GM12873 (cell line): ENCODE results near the gene TREML1.

ENCODE experiments used
- CTCF ChIP-seq: IDR thresholded peaks from 2 replicates; pipeline ENCODE4 v1.5.1; 2012; ENCODE audit warnings: low read depth, mild to moderate bottlenecking, moderate library complexity, low read length, control low read depth; ENCODE audit not compliant: insufficient read depth; ENCODE audit errors: missing control alignments

Gene TREML1

GRCh38 chr6:41156771-41157170 lies 2.6 kb upstream of the TREML1 start:
- no peak for TF ChIP-seq CTCF

- TF ChIP-seq CTCF: no peak
Observed at GRCh38 chr6:41156001-41156400, 1.9 kb upstream of the TREML1 start.

- TF ChIP-seq CTCF: no peak
Observed at GRCh38 chr6:41155132-41155805, 1.1 kb upstream of the TREML1 start.

- TF ChIP-seq CTCF: no peak
Observed at GRCh38 chr6:41153451-41153850, 696 bp downstream of the TREML1 start.

- peak; percentile 20 for TF ChIP-seq CTCF
Observed at GRCh38 chr6:41150671-41151070, 3.5 kb downstream of the TREML1 start.

- no peak for TF ChIP-seq CTCF
Observed at GRCh38 chr6:41147917-41148316, 6.2 kb downstream of the TREML1 start.

DNA sequence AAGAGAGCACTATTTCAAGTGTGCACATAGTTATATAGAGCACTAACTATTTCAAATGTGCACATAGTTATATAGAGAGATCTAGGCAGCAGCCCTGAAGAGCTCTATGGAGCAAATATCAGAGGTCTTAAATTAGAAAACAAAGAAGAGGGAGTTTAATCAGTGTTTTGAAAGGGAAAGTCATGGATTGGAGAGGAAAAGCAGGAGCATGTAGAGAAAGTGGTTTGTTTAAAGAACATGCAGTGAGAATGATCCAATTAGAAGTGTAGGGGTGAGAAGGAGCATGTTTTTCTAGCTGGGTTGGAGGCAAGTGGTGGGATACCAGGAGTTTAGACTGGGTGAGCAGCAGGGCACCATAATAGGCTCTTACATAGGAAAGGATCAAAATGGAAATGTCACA lies 17.2 kb downstream of the TREML1 start:
- TF ChIP-seq CTCF: no peak
